GM21360 (cell line): ENCODE measurements around the gene FILIP1.
A peak's percentile ranks its signal among the peaks of the same experiment; 100 is the strongest.

ENCODE experiments used
- ATAC-seq: cut with Tn5 transposase; IDR thresholded peaks from one replicate; pipeline ENCODE4 v1.9.1; 2021; ENCODE audit warnings: mild to moderate bottlenecking, moderate library complexity; ENCODE audit not compliant: unreplicated experiment

Gene FILIP1

GRCh38 chr6:75494290-75494689, 690 bp upstream of the FILIP1 start:
- ATAC-seq = no peak

GRCh38 chr6:75492386-75493153, 1.0 kb downstream of the FILIP1 start:
- ATAC-seq = peak; percentile 41

- ATAC-seq = no peak
Measured at GRCh38 chr6:75491291-75491690, 2.3 kb downstream of the FILIP1 start.

- ATAC-seq = no peak
Measured at GRCh38 chr6:75490706-75491105, 2.9 kb downstream of the FILIP1 start.

GRCh38 chr6:75489025-75489424, 4.6 kb downstream of the FILIP1 start:
- ATAC-seq = no peak

GRCh38 chr6:75488033-75488432, 5.6 kb downstream of the FILIP1 start:
- ATAC-seq = no peak

GRCh38 chr6:75486850-75487518, 6.6 kb downstream of the FILIP1 start:
- ATAC-seq = no peak

GRCh38 chr6:75484535-75484934, 9.1 kb downstream of the FILIP1 start:
- ATAC-seq = no peak

GRCh38 chr6:75483136-75483952, 10.3 kb downstream of the FILIP1 start:
- no peak for ATAC-seq

GRCh38 chr6:75481936-75482593, 11.5 kb downstream of the FILIP1 start:
- ATAC-seq = no peak

- ATAC-seq = no peak
Measured at GRCh38 chr6:75481394-75481793, 12.2 kb downstream of the FILIP1 start.

GRCh38 chr6:75480425-75480824, 13.2 kb downstream of the FILIP1 start:
- no peak for ATAC-seq

GRCh38 chr6:75479712-75480111, 13.9 kb downstream of the FILIP1 start:
- ATAC-seq = no peak

- ATAC-seq = no peak
Measured at GRCh38 chr6:75478929-75479328, 14.7 kb downstream of the FILIP1 start.

GRCh38 chr6:75472885-75473284, 20.7 kb downstream of the FILIP1 start:
- ATAC-seq = peak; percentile 93

GRCh38 chr6:75467966-75468365, 25.6 kb downstream of the FILIP1 start:
- no peak for ATAC-seq

- ATAC-seq = no peak
Measured at GRCh38 chr6:75467284-75467683, 26.3 kb downstream of the FILIP1 start.

- no peak for ATAC-seq
Measured at GRCh38 chr6:75466636-75467035, 27.0 kb downstream of the FILIP1 start.

GRCh38 chr6:75463908-75464307, 29.7 kb downstream of the FILIP1 start:
- no peak for ATAC-seq

GRCh38 chr6:75463061-75463460, 30.5 kb downstream of the FILIP1 start:
- no peak for ATAC-seq

- ATAC-seq = no peak
Measured at GRCh38 chr6:75460681-75461080, 32.9 kb downstream of the FILIP1 start.
